H9 (cell line): ENCODE data around the gene ZNF488. TPM values are rescaled to one million over a fixed set of nuclear protein-coding genes. Genes with fewer than 3 reads are reported as not detected.

Experiments used
- DNase-seq: peaks from one replicate; pipeline ENCODE4 v3.0.0-alpha.2; 2017
- H2AFZ ChIP-seq: one replicate; pipeline ENCODE4 v1.6.1; 2013; ENCODE audit warnings: mild to moderate bottlenecking, low read length, control low read depth, moderate library complexity
- H2AK5ac ChIP-seq: 2 replicates; pipeline ENCODE4 v1.6.1; 2013; ENCODE audit warnings: low read length, control low read depth, mixed read lengths; ENCODE audit not compliant: insufficient read length
- H2BK120ac ChIP-seq: one replicate; pipeline ENCODE4 v1.6.1; 2013; ENCODE audit warnings: low read depth, mild to moderate bottlenecking, low read length, control low read depth, inconsistent platforms; ENCODE audit not compliant: poor library complexity, severe bottlenecking
- H2BK12ac ChIP-seq: 2 replicates; pipeline ENCODE4 v1.6.1; 2013; ENCODE audit warnings: low read length, control low read depth, mixed read lengths, low read depth; ENCODE audit not compliant: insufficient read length
- H2BK15ac ChIP-seq: 2 replicates; pipeline ENCODE4 v1.6.1; 2013; ENCODE audit warnings: low read depth, low read length, control low read depth
- H2BK20ac ChIP-seq: one replicate; pipeline ENCODE4 v1.6.1; 2013; ENCODE audit warnings: low read depth, mild to moderate bottlenecking, low read length, control low read depth, inconsistent platforms; ENCODE audit not compliant: poor library complexity, severe bottlenecking
- H2BK5ac ChIP-seq: 2 replicates; pipeline ENCODE4 v1.6.1; 2013; ENCODE audit warnings: low read length, control low read depth, mixed read lengths; ENCODE audit not compliant: insufficient read length
- H3K14ac ChIP-seq: 2 replicates; pipeline ENCODE4 v1.6.1; 2013; ENCODE audit warnings: low read length, control low read depth; ENCODE audit not compliant: insufficient read depth
- H3K18ac ChIP-seq: 2 replicates; pipeline ENCODE4 v1.6.1; 2013; ENCODE audit warnings: low read depth, mild to moderate bottlenecking, mixed read lengths, low read length, control low read depth; ENCODE audit not compliant: insufficient read length
- H3K23ac ChIP-seq: 2 replicates; pipeline ENCODE4 v1.6.1; 2013; ENCODE audit warnings: low read length, control low read depth, mixed read lengths, low read depth; ENCODE audit not compliant: insufficient read length
- H3K23me2 ChIP-seq: 2 replicates; pipeline ENCODE4 v1.6.1; 2013; ENCODE audit warnings: low read depth, mild to moderate bottlenecking, mixed read lengths, low read length, control low read depth; ENCODE audit not compliant: insufficient read length, poor library complexity, severe bottlenecking
- H3K27ac ChIP-seq: 2 replicates; pipeline ENCODE4 v1.5.1; 2013; ENCODE audit warnings: low read length, control low read depth, mixed read lengths, low read depth; ENCODE audit not compliant: insufficient read length
- H3K27me3 ChIP-seq: 2 replicates; pipeline ENCODE4 v1.6.1; 2013; ENCODE audit warnings: low read length, control low read depth, inconsistent platforms; ENCODE audit not compliant: insufficient read depth
- H3K4ac ChIP-seq: 2 replicates; pipeline ENCODE4 v1.6.1; 2013; ENCODE audit warnings: low read depth, mild to moderate bottlenecking, control low read depth, inconsistent platforms, low read length, moderate library complexity
- H3K4me1 ChIP-seq: 2 replicates; pipeline ENCODE4 v1.6.1; 2013; ENCODE audit warnings: low read length, control low read depth, inconsistent platforms; ENCODE audit not compliant: insufficient read depth
- H3K4me2 ChIP-seq: 2 replicates; pipeline ENCODE4 v1.6.1; 2013; ENCODE audit warnings: low read length, control low read depth, mixed read lengths; ENCODE audit not compliant: insufficient read length, insufficient read depth
- H3K56ac ChIP-seq: 2 replicates; pipeline ENCODE4 v1.6.1; 2013; ENCODE audit warnings: low read depth, mild to moderate bottlenecking, mixed read lengths, low read length, control low read depth; ENCODE audit not compliant: insufficient read length
- H3K79me1 ChIP-seq: 2 replicates; pipeline ENCODE4 v1.6.1; 2013; ENCODE audit warnings: low read depth, mild to moderate bottlenecking, moderate library complexity, low read length, control low read depth, inconsistent platforms; ENCODE audit not compliant: insufficient read depth, poor library complexity, severe bottlenecking
- H3K79me2 ChIP-seq: 2 replicates; pipeline ENCODE4 v1.6.1; 2013; ENCODE audit warnings: low read length, control low read depth, inconsistent platforms; ENCODE audit not compliant: insufficient read depth
- H3K9ac ChIP-seq: 2 replicates; pipeline ENCODE4 v1.6.1; 2013; ENCODE audit warnings: low read length, control low read depth, mixed read lengths; ENCODE audit not compliant: insufficient read length; ENCODE audit errors: extremely low read depth
- H3K9me3 ChIP-seq: one replicate; pipeline ENCODE4 v1.6.1; 2013; ENCODE audit warnings: low read depth, low read length, inconsistent platforms; ENCODE audit not compliant: control insufficient read depth
- H3T11ph ChIP-seq: one replicate; pipeline ENCODE4 v1.6.1; 2013; ENCODE audit warnings: mild to moderate bottlenecking, low read length, control low read depth, inconsistent platforms
- H4K20me1 ChIP-seq: one replicate; pipeline ENCODE4 v1.6.1; 2013; ENCODE audit not compliant: control insufficient read depth, insufficient read length, insufficient read depth
- H4K5ac ChIP-seq: 2 replicates; pipeline ENCODE4 v1.6.1; 2013; ENCODE audit warnings: low read depth, mild to moderate bottlenecking, mixed read lengths, low read length, control low read depth; ENCODE audit not compliant: insufficient read length
- H4K8ac ChIP-seq: replicated peaks from 2 replicates; pipeline ENCODE4 v1.6.1; 2013; ENCODE audit warnings: low read length, control low read depth, mixed read lengths, low read depth; ENCODE audit not compliant: insufficient read length
- H4K91ac ChIP-seq: 2 replicates; pipeline ENCODE4 v1.6.1; 2013; ENCODE audit warnings: low read depth, mild to moderate bottlenecking, moderate library complexity, mixed read lengths, low read length, control low read depth; ENCODE audit not compliant: insufficient read length
- H3K27ac Mint-ChIP-seq, 3 experiments: 2 replicates in 2 of 3; 3 replicates in 1 of 3; pipeline ENCODE4 v1.8.0; 2020 to 2021; ENCODE audit warnings: mixed read lengths in 3 of 3, mild to moderate bottlenecking in 1 of 3, moderate library complexity in 1 of 3
- H3K27me3 Mint-ChIP-seq: 2 replicates; pipeline ENCODE4 v1.8.0; 2021; ENCODE audit warnings: low read depth, mild to moderate bottlenecking, moderate library complexity, mixed read lengths
- H3K36me3 Mint-ChIP-seq, 3 experiments: 2 replicates in 2 of 3; 3 replicates in 1 of 3; pipeline ENCODE4 v1.8.0; 2020 to 2021; ENCODE audit warnings: low read depth in 3 of 3, mixed read lengths in 3 of 3; ENCODE audit not compliant: insufficient read depth in 1 of 3
- H3K4me1 Mint-ChIP-seq, 2 experiments: 2 replicates each; pipeline ENCODE4 v1.8.0; 2020; ENCODE audit warnings: mixed read lengths in 2 of 2
- H3K4me3 Mint-ChIP-seq, 2 experiments: 2 replicates in 1 of 2; 3 replicates in 1 of 2; pipeline ENCODE4 v1.8.0; 2020 to 2021; ENCODE audit warnings: mild to moderate bottlenecking in 2 of 2, mixed read lengths in 2 of 2, moderate library complexity in 1 of 2
- H3K9me3 Mint-ChIP-seq, 2 experiments: 2 replicates in 1 of 2; 3 replicates in 1 of 2; pipeline ENCODE4 v1.8.0; 2020; ENCODE audit warnings: mild to moderate bottlenecking in 2 of 2, mixed read lengths in 2 of 2, moderate library complexity in 1 of 2
- WGBS: extraction: QIAGEN DNeasy Blood & Tissue Kit; methylation state at CpG from one replicate; pipeline ENCODE4 v1.1.7; 2013; ENCODE audit warnings: missing lambda C conversion rate, low lambda C conversion rate, mixed read lengths; ENCODE audit not compliant: insufficient read length; ENCODE audit errors: extremely low coverage; 5-methylcytosine and 5-hydroxymethylcytosine counted together
- total RNA-seq: library from RNA; stranded (reverse); gene quantifications from 2 replicates; pipeline ENCODE4 v1.2.1, GENCODE V29; 2021
- TF ChIP-seq, protein P1 (sequence below): fragments of 200-600 bp; sonication (generic); conservative IDR thresholded peaks from 3 replicates; pipeline ENCODE4 v1.8.0; 2021; ENCODE audit warnings: antibody characterized with exemption, mild to moderate bottlenecking

ZNF488 gene
- total RNA-seq, 1 experiment from 2014 or later, result 2.9 TPM

DNA sequence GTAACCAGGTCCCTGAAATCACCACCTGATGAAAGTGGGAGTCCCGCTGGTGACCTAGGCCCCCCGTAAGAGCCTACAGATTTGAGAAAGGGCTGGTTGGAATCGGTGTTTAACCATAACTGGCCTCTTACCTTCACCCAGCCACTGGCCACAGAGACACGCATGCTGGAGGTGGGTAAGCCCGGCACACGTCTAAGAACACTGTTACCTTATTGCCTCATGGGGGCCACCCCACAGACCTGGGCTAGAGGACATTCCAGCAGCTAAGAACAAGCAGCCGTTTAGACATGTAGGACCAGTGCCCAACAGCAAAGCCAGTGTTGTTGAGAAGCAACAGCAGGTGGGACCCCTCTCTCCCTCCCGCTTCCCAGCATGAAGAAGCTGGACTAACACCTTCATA lies 64.3 kb downstream of the ZNF488 start:
- Histone ChIP-seq H4K20me1 (no peaks in the 10 kb centered on the region), H2BK12ac (no peak overlapping the region), H3K18ac (no peak overlapping the region), H3K56ac (no peak overlapping the region), H3K79me1 (no peaks in the 10 kb centered on the region), H3K9me3 (no peaks in the 10 kb centered on the region), H2AK5ac (no peak overlapping the region), H4K5ac (no peak overlapping the region), H3K9ac (no peak overlapping the region), H3K23ac (no peak overlapping the region), H3K4me2 (no peak overlapping the region), H4K8ac (no peak overlapping the region), H3K79me2 (no peaks in the 10 kb centered on the region), H2BK120ac (no peak overlapping the region), H3T11ph (no peak overlapping the region), H2BK5ac (no peak overlapping the region), H3K14ac (no peak overlapping the region), H2BK15ac (no peak overlapping the region), H4K91ac (no peak overlapping the region), H3K27me3 (no peaks in the 10 kb centered on the region), H3K4me1 (no peaks in the 10 kb centered on the region), H3K4ac (no peak overlapping the region), H3K23me2 (no peaks in the 10 kb centered on the region), H3K27ac (no peak overlapping the region), H2AFZ (no peak overlapping the region), H2BK20ac (no peak overlapping the region)
- no peak for DNase-seq
- Mint-ChIP-seq H3K4me3 (no peak overlapping the region), H3K27me3 (peaks cover 4% of the 10 kb centered on the region), H3K4me1 (no peaks in the 10 kb centered on the region), H3K36me3 (no peaks in the 10 kb centered on the region; a peak in 1 of 7 replicates), H3K27ac (no peak overlapping the region), H3K9me3 (no peaks in the 10 kb centered on the region; a peak in 3 of 5 replicates)
- TF ChIP-seq, protein P1, sequence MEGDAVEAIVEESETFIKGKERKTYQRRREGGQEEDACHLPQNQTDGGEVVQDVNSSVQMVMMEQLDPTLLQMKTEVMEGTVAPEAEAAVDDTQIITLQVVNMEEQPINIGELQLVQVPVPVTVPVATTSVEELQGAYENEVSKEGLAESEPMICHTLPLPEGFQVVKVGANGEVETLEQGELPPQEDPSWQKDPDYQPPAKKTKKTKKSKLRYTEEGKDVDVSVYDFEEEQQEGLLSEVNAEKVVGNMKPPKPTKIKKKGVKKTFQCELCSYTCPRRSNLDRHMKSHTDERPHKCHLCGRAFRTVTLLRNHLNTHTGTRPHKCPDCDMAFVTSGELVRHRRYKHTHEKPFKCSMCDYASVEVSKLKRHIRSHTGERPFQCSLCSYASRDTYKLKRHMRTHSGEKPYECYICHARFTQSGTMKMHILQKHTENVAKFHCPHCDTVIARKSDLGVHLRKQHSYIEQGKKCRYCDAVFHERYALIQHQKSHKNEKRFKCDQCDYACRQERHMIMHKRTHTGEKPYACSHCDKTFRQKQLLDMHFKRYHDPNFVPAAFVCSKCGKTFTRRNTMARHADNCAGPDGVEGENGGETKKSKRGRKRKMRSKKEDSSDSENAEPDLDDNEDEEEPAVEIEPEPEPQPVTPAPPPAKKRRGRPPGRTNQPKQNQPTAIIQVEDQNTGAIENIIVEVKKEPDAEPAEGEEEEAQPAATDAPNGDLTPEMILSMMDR, result no peak
- WGBS, result no CpG with 5 or more reads among the region's 8 CpGs
